ENCODE results near the gene EFNB1. TPM values are rescaled to one million over a fixed set of nuclear protein-coding genes. Genes with fewer than 3 reads are reported as not detected.

Gene EFNB1
- total and polyA plus RNA-seq, 10 of the 15 experiments (the other 5 are each of a cell fraction or from before 2014, with no cell fraction given) = 0.02 to 1.0 (median 0.81) TPM; not detected in 1

- TF ChIP-seq CTCF (IDR thresholded peaks at IDR 0.05 in 2 of 3, conservative IDR thresholded peaks at IDR 0.05 in 1 of 3; ENCODE audit: control insufficient read depth in 2 of 3, extremely low read depth in 1 of 3, insufficient read depth in 1 of 3, low read depth in 3 of 3, low read length in 3 of 3) (no peak), MAX (IDR thresholded peaks at IDR 0.05; ENCODE audit: low read depth, low read length) (no peak), RELB (IDR thresholded peaks at IDR 0.05; ENCODE audit: low read depth) (no peak)
These were observed 22.3 kb downstream of the EFNB1 start (continued) for GRCh38 chrX:68851082-68851481.

- intact Hi-C loops (cut with micrococcal nuclease; ENCODE audit: unreplicated experiment) = no loop called here
- SMC1A ChIA-PET (ENCODE audit: uncharacterized antibody, unreplicated experiment) = no interaction called here
- Histone ChIP-seq H3K27me3 (replicated peaks in 1 of 2; ENCODE audit: control insufficient read depth in 2 of 2, insufficient read depth in 2 of 2, low read length in 1 of 2) (peaks cover 0 to 2% of the 10 kb centered on the region in 2 experiments; a peak in 1 of 4 replicates), H4K20me1 (ENCODE audit: control insufficient read depth, insufficient read depth) (no peaks in the 10 kb centered on the region; the same call in 1 of the 2 replicates), H3K27ac (ENCODE audit: control insufficient read depth, insufficient read depth) (no peak overlapping the region), H3K36me3 (ENCODE audit: control insufficient read depth in 2 of 2, insufficient read depth in 2 of 2, low read length in 1 of 2) (no peaks in the 10 kb centered on the region), H2AFZ (ENCODE audit: control insufficient read depth, low read depth, low read length) (no peak overlapping the region), H3K4me2 (ENCODE audit: control insufficient read depth, insufficient read depth) (no peak overlapping the region), H3K9ac (ENCODE audit: control insufficient read depth, insufficient read depth, low read length) (no peak overlapping the region), H3K4me1 (ENCODE audit: control insufficient read depth, insufficient read depth, low read length) (no peaks in the 10 kb centered on the region), H3K79me2 (ENCODE audit: control insufficient read depth, insufficient read depth, low read length) (no peaks in the 10 kb centered on the region), H3K9me3 (replicated peaks; ENCODE audit: control insufficient read depth, insufficient read depth, low read length) (no peaks in the 10 kb centered on the region; the same call in 2 of the 3 replicates), H3K4me3 (no peak overlapping the region)
- no peak for TF ChIP-seq CREB1 (IDR thresholded peaks at IDR 0.05; ENCODE audit: low read depth)
- no peak for TF ChIP-seq TCF3 (IDR thresholded peaks at IDR 0.05; ENCODE audit: borderline replicate concordance, insufficient read depth, low read depth, low read length)
- TF ChIP-seq JUNB (IDR thresholded peaks at IDR 0.05) = no peak
- TF ChIP-seq TARDBP (IDR thresholded peaks at IDR 0.05; ENCODE audit: borderline replicate concordance) = no peak
- TF ChIP-seq NFYA (IDR thresholded peaks at IDR 0.05; ENCODE audit: borderline replicate concordance, low read depth, low read length) = no peak
- no peak for TF ChIP-seq NR2F1 (conservative IDR thresholded peaks at IDR 0.05)
- no peak for TF ChIP-seq IRF3 (IDR thresholded peaks at IDR 0.05)
- TF ChIP-seq IRF5 (IDR thresholded peaks at IDR 0.05; ENCODE audit: borderline replicate concordance) = no peak
- no peak for TF ChIP-seq TCF12 (IDR thresholded peaks at IDR 0.05; ENCODE audit: low read depth, low read length)
- TF ChIP-seq MYB (IDR thresholded peaks at IDR 0.05; ENCODE audit: borderline replicate concordance, low read depth, low read length) = no peak
- TF ChIP-seq POLR2A (IDR thresholded peaks at IDR 0.05; ENCODE audit: low read depth, low read length) = no peak
- CTCF ChIA-PET = no interaction called here
- no peak for ATAC-seq
- no peak for DNase-seq (ENCODE audit: low read depth, low spot score)
- FAIRE-seq = no peak
- in situ Hi-C loops (cut with MboI) = no loop called here
- BruUV-seq (replicated peaks) = no TSS peak
- POLR2A ChIA-PET = no interaction called here
- RAD21 ChIA-PET (ENCODE audit: unreplicated experiment) = no interaction called here
- WGBS (ENCODE audit: insufficient coverage, insufficient replicate concordance, low lambda C conversion rate, missing lambda C conversion rate) = 0% methylated on average over 3 of the region's 3 CpGs
These were observed 23.2 kb downstream of the EFNB1 start for GRCh38 chrX:68852046-68852445.
